Right lobe of liver (tissue), 6 donors: ENCODE results near the gene ANKRD44. TPM values are rescaled to one million over a fixed set of nuclear protein-coding genes. Genes with fewer than 3 reads are reported as not detected.

Experiments
- ATAC-seq, 4 donors: fragments of 200-7000 bp; cut with Tn5 transposase; one replicate each; pipeline ENCODE4 v1.9.1; 2020; ENCODE audit warnings: mild to moderate bottlenecking in 4 of 4, moderate library complexity in 4 of 4
- DNase-seq, 3 donors: peaks; one replicate each; pipeline ENCODE4 v3.0.0-alpha.2; 2020
- H3K27ac ChIP-seq, 3 donors: fragments of 200-600 bp; one replicate each; pipeline ENCODE4 v1.8.0; 2022
- H3K27me3 ChIP-seq, 2 donors: fragments of 200-600 bp; one replicate each; pipeline ENCODE4 v1.8.0; 2022
- H3K36me3 ChIP-seq, 4 donors: fragments of 200-600 bp; sonication (generic) in 1 of 4; one replicate each; pipeline versions ENCODE4 v1.5.1 to v1.8.0; 2017 to 2022; ENCODE audit warnings: control low read depth in 1 of 4
- H3K4me1 ChIP-seq, 4 donors: fragments of 200-600 bp; sonication (generic) in 1 of 4; one replicate each; pipeline versions ENCODE4 v1.5.1 to v1.8.0; 2017 to 2022; ENCODE audit warnings: control low read depth in 1 of 4
- H3K4me3 ChIP-seq, 3 donors: fragments of 200-600 bp; one replicate each; pipeline ENCODE4 v1.8.0; 2022
- H3K9me3 ChIP-seq, 4 donors: fragments of 200-600 bp; sonication (generic) in 1 of 4; one replicate each; pipeline versions ENCODE4 v1.5.1 to v1.8.0; 2017 to 2022; ENCODE audit warnings: control low read depth in 1 of 4
- POLR2A ChIP-seq: fragments of 450-650 bp; IDR thresholded peaks from one replicate; pipeline ENCODE4 v1.6.1; 2017; ENCODE audit warnings: antibody characterized with exemption, mild to moderate bottlenecking
- WGBS: methylation state at CpG from one replicate; pipeline ENCODE4 v1.1.6; 2018; ENCODE audit warnings: low coverage, low lambda C conversion rate; ENCODE audit not compliant: insufficient coverage; ENCODE audit errors: missing lambda C conversion rate; 5-methylcytosine and 5-hydroxymethylcytosine counted together
- intact Hi-C, 2 donors: fragments of 100-400 bp; cut with DNase I; formaldehyde crosslinking; loops; one replicate each; pipeline versions ENCODE4 v1.11.2 to v1.14.1; 2022
- total RNA-seq, 6 experiments: library from RNA; depleted of rRNA in 2 of 6; stranded (reverse); fragments of >200 nt in 2 of 6; fragmentation: NEBNext Ultra II Directional in 3 of 6; extraction: Animal tissue kit (Norgen Biotek cat#: 25700) in 3 of 6; gene quantifications; one replicate each; pipeline versions ENCODE4 v1.1.0 to v1.2.4, GENCODE V29; 2016 to 2023
- TF ChIP-seq, protein P1 (sequence below), 4 donors: fragments of 200-600 bp in 3 of 4; fragments of 450-650 bp in 1 of 4; IDR thresholded peaks; one replicate each; pipeline versions ENCODE4 v1.5.1 to v1.8.0; 2016 to 2022; ENCODE audit warnings: antibody characterized with exemption in 4 of 4, mild to moderate bottlenecking in 2 of 4
- donor health status: DM: no; HTN: yes; CAD: no.
- donor health status: DM: no; HTN: no; CAD: no.
- donor health status: DM: no; HTN: no; CAD: no.
- donor health status: DM: no; HTN: yes; CAD: no.
- donor health status: DM: no; HTN: yes; CAD: no.

The ANKRD44 gene
- total RNA-seq, 6 experiments from 2014 or later, result 7.9 to 19.5 (median 13.3) TPM

DNA sequence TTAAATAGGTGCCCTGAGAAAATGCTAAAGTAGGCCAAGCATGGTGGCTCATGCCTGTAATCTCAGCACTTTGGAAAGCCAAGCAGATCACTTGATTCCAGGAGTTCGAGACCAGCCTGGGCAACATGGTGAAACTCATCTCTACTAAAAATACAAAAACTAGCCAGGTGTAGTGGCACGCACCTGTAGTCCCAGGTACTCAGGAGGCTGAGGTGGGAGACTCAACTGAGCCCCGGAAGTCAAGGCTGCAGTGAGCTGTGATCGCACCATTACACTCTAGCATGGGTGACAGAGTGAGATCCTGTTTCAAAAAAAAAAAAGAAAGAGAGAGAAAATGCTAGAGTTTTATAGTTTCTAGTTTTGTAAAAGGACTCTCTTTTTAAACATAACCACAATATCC, 12.0 kb downstream of the ANKRD44 start:
- H3K4me3 ChIP-seq, result no peak overlapping the region
- DNase-seq, result no peak
- H3K27ac ChIP-seq, result no peak overlapping the region
- ATAC-seq, result no peak
- WGBS, result 82% methylated on average over 4 of the region's 4 CpGs
- no peaks in the 10 kb centered on the region for H3K27me3 ChIP-seq
- H3K36me3 ChIP-seq, result no peaks in the 10 kb centered on the region
- H3K9me3 ChIP-seq, result no peaks in the 10 kb centered on the region
- intact Hi-C loops, result no loop called here
- TF ChIP-seq, protein P1, sequence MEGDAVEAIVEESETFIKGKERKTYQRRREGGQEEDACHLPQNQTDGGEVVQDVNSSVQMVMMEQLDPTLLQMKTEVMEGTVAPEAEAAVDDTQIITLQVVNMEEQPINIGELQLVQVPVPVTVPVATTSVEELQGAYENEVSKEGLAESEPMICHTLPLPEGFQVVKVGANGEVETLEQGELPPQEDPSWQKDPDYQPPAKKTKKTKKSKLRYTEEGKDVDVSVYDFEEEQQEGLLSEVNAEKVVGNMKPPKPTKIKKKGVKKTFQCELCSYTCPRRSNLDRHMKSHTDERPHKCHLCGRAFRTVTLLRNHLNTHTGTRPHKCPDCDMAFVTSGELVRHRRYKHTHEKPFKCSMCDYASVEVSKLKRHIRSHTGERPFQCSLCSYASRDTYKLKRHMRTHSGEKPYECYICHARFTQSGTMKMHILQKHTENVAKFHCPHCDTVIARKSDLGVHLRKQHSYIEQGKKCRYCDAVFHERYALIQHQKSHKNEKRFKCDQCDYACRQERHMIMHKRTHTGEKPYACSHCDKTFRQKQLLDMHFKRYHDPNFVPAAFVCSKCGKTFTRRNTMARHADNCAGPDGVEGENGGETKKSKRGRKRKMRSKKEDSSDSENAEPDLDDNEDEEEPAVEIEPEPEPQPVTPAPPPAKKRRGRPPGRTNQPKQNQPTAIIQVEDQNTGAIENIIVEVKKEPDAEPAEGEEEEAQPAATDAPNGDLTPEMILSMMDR (IDR thresholded peaks at IDR 0.05), result no peak
- no peak for TF ChIP-seq POLR2A
- H3K4me1 ChIP-seq, result peaks cover 0 to 15% (median 0%) of the 10 kb centered on the region in 4 donors

DNA sequence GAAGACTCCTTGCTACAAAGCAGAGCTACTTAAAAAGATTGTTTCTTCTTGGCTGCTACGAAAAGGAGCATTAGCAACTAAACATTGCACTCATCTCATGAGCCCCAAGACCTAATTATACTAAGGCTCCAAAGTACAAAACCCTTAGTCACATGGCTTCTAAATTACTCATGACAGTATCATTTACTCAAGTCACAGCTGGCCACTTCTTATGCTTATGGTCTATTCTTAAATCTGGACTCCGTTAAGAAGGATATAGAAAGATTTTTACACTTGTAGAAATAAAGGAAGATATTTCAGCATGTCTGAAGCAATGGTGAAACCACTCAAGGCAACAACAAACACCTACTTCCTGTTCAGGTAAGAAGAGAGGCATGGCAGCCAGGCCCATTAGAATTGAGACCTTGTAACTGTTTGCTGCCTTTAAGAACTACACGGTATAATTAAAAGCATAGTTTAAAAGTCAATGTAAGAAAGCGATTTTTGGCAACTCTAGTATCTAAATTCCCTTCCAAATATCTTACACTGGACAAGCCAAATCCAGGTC, 12.7 kb downstream of the ANKRD44 start:
- DNase-seq (no peak), ATAC-seq (no peak)
- H3K4me1 ChIP-seq, result peaks cover 0 to 13% (median 0%) of the 10 kb centered on the region in 4 donors
- TF ChIP-seq, protein P1 (IDR thresholded peaks at IDR 0.05), result no peak
- H3K36me3 ChIP-seq, result no peaks in the 10 kb centered on the region
- intact Hi-C loops, result no loop called here
- no peaks in the 10 kb centered on the region for H3K27me3 ChIP-seq
- H3K27ac ChIP-seq, result peak overlapping the region in 1 of 3 donors; percentile 18
- 85% methylated on average over 4 of the region's 4 CpGs for WGBS
- H3K4me3 ChIP-seq, result no peak overlapping the region
- H3K9me3 ChIP-seq, result no peaks in the 10 kb centered on the region

DNA sequence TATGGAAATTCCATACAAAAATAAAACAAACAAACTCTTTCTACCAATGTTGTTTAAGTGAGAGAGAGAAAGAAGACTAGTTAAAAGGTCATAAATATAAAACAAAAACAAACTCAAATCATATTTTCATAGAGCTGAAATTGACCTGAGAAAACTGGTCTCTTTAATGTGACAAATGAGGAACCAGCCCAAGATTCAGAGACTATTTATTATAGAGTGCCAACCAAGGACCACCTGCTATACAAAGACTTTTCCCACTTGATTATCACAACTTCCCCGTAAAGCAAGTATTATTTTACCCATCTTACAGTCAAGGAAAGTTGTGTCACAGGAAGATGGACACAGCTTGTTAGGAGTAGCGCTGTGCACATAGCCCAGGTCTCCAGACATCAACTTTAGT, 13.3 kb downstream of the ANKRD44 start:
- no peak for ATAC-seq
- no peak for DNase-seq
- H3K36me3 ChIP-seq, result no peaks in the 10 kb centered on the region
- H3K27me3 ChIP-seq, result no peaks in the 10 kb centered on the region
- peaks cover 0 to 7% (median 0%) of the 10 kb centered on the region in 4 donors for H3K4me1 ChIP-seq
- 68% methylated on average over 2 of the region's 2 CpGs for WGBS
- intact Hi-C loops, result no loop called here
- H3K27ac ChIP-seq, result peak overlapping the region in 1 of 3 donors; percentile 18
- no peak overlapping the region for H3K4me3 ChIP-seq
- no peaks in the 10 kb centered on the region for H3K9me3 ChIP-seq
- TF ChIP-seq POLR2A, result no peak
- TF ChIP-seq, protein P1 (IDR thresholded peaks at IDR 0.05), result no peak

DNA sequence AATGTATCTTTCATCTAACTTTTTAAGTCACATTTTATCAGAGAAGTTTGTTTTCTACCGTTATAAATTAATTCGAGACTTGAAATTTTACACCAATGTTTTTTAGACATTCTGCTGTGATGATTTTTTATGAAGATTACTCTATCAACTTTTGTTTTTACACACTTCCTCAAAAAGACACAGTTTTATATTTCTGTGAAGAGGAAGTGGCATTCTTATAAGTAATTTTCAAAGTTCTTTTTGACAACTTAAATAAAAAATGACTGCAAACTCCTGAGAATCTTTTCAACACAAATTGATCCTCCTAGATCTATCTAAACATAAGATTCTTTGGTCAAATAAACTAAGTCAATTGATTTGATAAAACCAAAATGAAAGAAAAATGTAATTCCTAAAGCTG, 13.7 kb downstream of the ANKRD44 start:
- Histone ChIP-seq H3K36me3 (no peaks in the 10 kb centered on the region), H3K27me3 (no peaks in the 10 kb centered on the region), H3K4me3 (no peak overlapping the region), H3K9me3 (no peaks in the 10 kb centered on the region), H3K27ac (no peak overlapping the region), H3K4me1 (peaks cover 0 to 6% (median 0%) of the 10 kb centered on the region in 4 donors)
- intact Hi-C loops, result no loop called here
- DNase-seq (no peak), ATAC-seq (no peak)
- no peak for TF ChIP-seq POLR2A
- TF ChIP-seq, protein P1 (IDR thresholded peaks at IDR 0.05), result no peak
- 58% methylated on average over 2 of the region's 2 CpGs for WGBS

DNA sequence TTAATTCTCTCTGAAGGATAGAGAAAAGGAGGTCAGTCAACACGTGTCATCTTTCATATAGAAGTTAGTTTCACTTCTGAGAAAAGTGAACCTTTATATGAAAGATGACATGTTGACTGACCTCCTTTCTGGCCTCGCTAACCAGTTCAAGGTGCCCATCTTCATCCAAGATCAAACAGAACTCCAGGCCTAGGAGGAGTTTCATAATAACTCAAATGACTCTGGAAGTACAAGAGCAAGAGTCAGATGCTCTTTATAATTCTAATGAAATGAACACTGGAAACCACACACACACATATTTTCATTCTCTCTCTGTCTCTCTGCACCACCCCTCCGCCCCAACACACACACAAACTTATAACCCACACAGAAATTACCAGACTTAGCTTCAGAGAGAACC, 16.3 kb downstream of the ANKRD44 start:
- Histone ChIP-seq H3K27me3 (no peaks in the 10 kb centered on the region), H3K36me3 (no peaks in the 10 kb centered on the region), H3K9me3 (no peaks in the 10 kb centered on the region), H3K4me3 (no peak overlapping the region), H3K4me1 (peaks cover 0 to 6% (median 0%) of the 10 kb centered on the region in 4 donors), H3K27ac (peak overlapping the region in 1 of 3 donors; percentile 26)
- 62% methylated on average over 3 of the region's 3 CpGs for WGBS
- no peak for TF ChIP-seq POLR2A
- TF ChIP-seq, protein P1 (IDR thresholded peaks at IDR 0.05), result no peak
- ATAC-seq, result peak in 2 of 4 donors; percentile 13 to 50
- intact Hi-C loops, result no loop called here
- DNase-seq, result no peak
